HG03025 (cell line): ENCODE measurements around the gene HS3ST4.
"Not testable (repeated sequence)": the region's sequence is repeated elsewhere in the genome, so short reads cannot be mapped to it uniquely, and the experiment has no call there.

Experiments used
- ATAC-seq: cut with Tn5 transposase; IDR thresholded peaks from one replicate; pipeline ENCODE4 v1.9.1; 2021; ENCODE audit warnings: mild to moderate bottlenecking, moderate library complexity; ENCODE audit not compliant: unreplicated experiment, low FRiP score

Gene HS3ST4

DNA sequence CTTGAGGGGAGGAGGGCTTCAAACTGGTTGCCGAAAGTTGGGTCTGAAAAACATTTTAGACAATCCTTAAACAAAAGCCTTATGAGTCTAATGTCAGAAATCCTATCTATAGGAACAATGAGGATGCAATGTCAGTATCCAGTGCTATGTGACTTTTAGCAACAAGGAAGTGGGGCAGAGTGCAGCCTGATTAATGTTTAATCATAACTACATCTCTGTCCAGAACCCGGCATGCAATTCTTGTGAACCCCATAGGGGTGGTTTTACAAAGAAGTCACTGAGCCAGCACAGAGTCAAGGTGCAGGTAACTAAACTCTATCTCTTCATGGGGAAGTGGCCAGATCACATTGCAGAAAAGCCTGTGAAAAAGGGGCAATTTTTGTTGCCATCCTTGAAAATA lies 267.5 kb downstream of the HS3ST4 start:
- no peak for ATAC-seq

GRCh38 chr16:25966172-25967097 lies 274.7 kb downstream of the HS3ST4 start:
- no peak for ATAC-seq

DNA sequence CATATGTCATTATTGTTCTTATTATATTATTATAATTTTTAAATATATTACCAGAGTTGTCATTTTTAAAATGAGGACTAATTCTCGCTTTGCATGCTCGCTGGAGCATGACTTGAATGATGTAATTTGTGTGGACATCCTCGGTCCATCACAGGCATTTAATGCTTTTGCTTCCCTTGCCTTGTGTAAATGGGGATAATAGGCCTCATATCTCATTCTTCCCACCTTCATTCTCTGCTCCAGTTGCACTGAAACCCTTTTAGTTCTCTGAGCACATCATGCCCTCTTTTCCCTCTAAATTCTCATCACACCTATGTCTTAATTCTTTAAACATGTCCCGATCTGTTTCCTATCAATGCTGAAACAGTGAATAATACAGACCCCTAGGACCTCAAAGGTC lies 285.4 kb downstream of the HS3ST4 start:
- ATAC-seq = no peak

DNA sequence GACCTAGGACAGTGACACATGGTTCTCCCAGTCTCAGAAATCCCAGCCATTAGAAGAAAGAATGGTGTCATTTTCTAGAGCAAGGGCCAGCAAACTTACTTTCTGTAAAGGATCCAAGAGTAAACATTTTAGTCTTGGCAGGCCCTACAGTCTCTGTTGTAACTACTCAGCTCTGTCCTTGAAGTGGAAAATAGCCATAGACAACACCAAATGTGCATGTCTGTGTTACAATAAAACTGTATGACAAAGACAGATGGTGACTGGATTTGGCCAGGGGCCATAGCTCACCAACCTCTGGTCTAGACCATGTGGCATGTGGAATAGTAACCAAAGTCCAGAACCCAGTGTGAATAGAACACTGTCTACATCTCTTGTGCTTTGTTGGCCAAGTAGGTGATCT lies 286.5 kb downstream of the HS3ST4 start:
- no peak for ATAC-seq

DNA sequence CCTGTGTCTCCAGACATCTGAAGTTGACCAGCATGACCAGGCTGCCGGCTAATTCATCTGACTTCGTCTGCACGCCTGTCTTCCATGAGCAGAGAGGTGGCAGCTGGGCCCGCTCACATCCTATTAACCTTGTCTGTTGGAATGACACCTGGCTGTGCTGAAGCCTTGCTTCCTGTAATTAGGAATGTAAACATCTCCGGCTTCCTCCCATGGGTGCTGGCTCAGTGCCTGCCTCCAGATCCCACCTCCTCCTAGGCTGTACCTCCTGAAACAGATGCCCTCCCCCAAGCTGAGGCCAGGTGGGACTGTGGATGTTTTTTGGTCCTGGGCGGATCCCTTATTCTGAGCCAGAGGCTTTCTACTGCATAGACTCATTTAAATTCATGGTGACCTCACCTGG lies 296.3 kb downstream of the HS3ST4 start:
- no peak for ATAC-seq

GRCh38 chr16:25988882-25989281 lies 297.1 kb downstream of the HS3ST4 start:
- no peak for ATAC-seq

DNA sequence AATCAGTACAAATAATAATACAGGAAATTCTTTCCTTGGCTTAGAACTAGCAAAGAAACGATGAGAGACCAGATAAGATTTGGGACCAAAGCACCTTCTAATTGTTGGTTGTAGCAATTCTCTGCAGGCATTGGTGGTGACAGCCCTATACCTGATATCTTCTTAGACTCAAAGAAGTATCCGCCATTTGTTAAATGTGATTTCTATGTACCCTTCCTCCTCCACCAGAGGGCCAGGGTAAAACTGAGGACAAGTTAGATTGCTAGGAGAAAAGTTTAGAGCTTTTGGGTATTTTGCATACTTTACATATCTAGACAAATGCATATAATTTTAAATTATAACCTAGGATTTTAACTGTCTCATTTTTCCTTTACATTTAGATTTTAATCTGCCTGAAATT lies 304.3 kb downstream of the HS3ST4 start:
- ATAC-seq = no peak

DNA sequence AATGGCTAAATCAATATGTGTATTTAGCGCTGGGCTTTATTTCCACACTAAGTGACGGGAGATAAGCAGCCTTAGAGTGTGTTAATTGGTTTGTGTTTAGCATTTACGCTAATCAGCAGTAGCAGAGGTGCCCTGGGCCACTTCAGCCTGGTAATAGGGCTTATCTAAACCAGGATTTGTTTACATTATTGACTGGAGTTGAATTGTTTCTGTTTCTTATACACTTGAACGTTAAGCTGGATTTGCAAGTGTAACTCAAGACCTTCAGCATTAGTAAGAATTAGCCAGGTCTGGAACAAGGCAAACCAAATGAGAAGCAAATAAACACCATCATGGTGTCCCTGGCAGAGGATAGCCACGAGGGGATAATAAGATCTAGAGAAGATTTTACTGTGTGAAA lies 313.6 kb downstream of the HS3ST4 start:
- ATAC-seq = no peak

- no peak for ATAC-seq
Measured at GRCh38 chr16:26012376-26012775, 320.6 kb downstream of the HS3ST4 start.

- no peak for ATAC-seq
Measured at GRCh38 chr16:26015776-26016175, 324.0 kb downstream of the HS3ST4 start.

- no peak for ATAC-seq
Measured at GRCh38 chr16:26016989-26017388, 325.2 kb downstream of the HS3ST4 start.

DNA sequence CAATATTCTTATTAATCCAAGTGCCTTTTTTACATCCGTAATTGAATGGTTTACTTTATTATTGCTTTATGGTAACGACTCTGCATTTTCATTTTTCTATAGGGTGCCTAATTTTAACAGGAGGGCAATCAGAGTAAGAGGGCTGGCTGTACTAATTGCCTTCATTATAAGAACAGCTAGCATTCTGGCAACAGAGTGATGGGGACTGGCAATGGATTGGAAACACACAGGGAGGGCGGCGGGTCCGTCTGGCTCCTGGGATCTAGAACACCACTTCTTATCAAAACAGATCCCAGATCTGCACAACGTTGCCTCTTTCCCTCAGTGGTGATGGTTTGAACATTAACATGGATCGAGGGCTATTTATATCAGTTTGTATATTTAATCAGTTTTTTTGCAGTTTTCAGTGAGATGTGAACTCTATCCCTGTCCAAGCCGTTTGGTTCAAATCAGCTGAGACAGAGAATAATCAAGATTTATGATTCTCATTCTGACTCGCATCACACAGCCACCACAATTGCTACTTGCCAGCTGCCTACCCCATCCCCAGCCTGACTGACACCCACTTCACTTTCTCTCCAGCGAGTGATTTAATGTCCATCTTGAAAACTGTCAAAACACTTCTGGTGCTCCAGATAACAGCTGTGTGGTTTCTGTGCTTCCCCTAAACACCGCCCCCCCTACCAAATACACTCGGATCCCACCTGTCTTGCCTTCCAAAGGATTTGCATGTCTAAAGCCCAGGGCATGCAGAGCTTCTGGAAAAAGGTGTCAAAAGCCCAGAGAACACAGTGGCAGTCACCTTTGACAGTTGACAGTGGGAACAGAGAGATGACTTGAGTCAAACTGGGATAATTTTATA lies 327.9 kb downstream of the HS3ST4 start:
- no peak for ATAC-seq

DNA sequence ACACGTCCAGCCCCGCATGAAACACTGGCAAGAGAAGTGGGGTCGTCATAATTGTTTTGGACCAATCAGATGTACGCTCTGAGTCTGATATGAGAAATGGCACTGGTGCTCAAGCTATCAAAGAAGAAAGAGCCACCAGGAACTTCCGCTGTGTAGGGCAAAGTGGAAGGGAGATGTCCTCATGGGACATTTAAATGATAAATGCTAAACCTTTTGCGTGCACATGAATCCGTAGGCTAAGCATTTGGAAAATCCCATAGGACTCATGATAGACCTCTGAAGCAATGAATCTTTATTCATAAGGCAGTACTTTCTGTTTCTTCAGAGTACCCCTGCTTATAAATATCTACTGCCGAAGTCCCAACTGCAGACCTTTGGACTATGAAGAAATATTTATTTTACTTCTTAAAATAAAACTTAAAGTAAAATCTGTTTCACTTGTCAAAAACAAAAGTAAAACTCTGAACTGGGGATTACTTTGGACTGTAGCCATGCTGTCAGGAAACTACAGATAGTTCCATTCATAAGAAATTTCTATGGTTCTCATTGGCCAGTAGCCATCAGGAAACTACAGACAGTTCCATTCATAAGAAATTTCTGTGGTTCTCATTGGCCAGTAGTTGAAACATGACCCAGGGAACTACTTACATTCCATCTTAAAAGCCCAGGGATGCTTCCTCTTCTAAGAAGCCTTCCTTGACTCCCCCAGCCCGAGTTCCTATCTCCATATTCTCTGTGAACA lies 335.1 kb downstream of the HS3ST4 start:
- ATAC-seq = no peak

GRCh38 chr16:26031286-26031685 lies 339.5 kb downstream of the HS3ST4 start:
- no peak for ATAC-seq

DNA sequence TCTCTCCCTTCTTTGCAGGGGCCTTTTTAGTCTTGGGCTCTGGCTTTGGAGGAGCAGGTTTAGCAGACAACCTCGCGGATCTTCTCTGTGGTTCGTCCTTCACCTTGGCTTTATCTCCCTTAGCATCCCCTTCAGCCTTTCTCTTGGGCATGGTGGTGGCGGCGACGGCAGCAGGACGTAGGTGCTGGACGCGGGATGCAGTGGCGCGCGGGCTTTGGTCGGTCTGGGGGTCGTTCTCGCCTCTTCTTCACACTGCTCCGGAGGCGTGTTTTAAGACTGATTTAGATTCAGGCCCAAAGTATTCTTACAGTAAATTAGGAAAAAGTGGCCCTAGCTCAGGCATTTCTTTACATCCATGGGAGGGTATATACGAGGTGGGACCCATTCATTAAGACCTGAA lies 340.9 kb downstream of the HS3ST4 start:
- not testable (repeated sequence) for ATAC-seq

DNA sequence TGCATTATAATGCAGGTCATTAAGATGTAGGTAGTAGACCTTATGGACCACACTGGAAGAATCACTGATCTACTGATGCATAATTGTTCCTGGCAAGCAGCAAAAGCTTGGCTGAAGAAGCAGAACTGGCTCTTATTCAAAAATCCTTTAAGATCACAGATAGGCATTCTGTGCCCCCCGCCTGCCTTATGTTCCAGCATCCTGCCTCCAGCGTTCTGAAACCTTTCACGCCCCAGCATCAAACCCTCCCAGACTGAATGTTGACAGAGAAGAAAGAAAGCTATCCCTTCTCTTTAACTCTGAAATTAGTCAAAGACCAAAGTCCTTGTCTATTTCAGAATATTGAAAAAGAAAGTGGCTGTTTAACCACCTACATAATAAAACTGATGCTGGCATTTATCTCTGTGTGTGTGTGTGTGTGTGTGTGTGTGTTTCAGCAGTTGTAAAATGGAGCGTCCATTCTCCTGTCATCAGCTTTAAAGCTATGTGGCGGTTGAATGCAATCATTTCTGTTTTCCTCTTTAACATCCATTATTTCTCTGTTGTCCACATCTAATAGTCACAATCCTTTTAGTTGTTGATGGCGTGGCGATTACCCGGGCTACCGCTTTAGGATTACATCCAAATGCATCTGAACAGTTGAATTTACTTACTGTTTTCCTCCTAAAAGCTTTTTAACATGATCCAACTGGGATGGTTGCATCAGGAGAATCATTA lies 350.4 kb downstream of the HS3ST4 start:
- no peak for ATAC-seq

GRCh38 chr16:26050472-26050871 lies 358.7 kb downstream of the HS3ST4 start:
- no peak for ATAC-seq

DNA sequence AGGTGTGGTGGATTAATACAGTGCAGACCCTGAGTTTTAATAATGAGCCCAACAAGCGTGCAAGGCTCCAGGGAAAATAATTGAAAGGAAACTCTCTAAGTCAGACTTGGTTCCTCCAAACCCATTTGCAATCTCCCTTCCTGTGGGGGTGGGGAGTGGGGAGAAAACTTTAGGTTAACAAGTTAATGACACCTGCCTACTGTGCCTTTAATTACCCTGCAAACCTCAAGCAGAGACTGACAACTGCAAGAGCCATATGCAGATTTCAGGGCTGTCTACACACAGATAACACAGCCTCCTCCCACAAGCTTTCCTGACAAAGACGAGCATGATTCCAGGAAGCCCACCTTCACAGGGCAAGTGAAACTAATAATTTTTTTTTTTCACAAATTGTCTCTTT lies 359.3 kb downstream of the HS3ST4 start:
- ATAC-seq = no peak

- ATAC-seq = no peak
Measured at GRCh38 chr16:26053889-26054288, 362.1 kb downstream of the HS3ST4 start.

GRCh38 chr16:26058326-26058725 lies 366.6 kb downstream of the HS3ST4 start:
- ATAC-seq = no peak
